GM12872 (cell line): ENCODE results near the gene FAM222A.

Experiments used
- TF ChIP-seq, protein P1 (sequence below): IDR thresholded peaks from 3 replicates; pipeline ENCODE4 v1.5.1; 2011; ENCODE audit warnings: low read depth, mild to moderate bottlenecking, low read length, moderate library complexity; ENCODE audit not compliant: insufficient read depth

Gene FAM222A

DNA sequence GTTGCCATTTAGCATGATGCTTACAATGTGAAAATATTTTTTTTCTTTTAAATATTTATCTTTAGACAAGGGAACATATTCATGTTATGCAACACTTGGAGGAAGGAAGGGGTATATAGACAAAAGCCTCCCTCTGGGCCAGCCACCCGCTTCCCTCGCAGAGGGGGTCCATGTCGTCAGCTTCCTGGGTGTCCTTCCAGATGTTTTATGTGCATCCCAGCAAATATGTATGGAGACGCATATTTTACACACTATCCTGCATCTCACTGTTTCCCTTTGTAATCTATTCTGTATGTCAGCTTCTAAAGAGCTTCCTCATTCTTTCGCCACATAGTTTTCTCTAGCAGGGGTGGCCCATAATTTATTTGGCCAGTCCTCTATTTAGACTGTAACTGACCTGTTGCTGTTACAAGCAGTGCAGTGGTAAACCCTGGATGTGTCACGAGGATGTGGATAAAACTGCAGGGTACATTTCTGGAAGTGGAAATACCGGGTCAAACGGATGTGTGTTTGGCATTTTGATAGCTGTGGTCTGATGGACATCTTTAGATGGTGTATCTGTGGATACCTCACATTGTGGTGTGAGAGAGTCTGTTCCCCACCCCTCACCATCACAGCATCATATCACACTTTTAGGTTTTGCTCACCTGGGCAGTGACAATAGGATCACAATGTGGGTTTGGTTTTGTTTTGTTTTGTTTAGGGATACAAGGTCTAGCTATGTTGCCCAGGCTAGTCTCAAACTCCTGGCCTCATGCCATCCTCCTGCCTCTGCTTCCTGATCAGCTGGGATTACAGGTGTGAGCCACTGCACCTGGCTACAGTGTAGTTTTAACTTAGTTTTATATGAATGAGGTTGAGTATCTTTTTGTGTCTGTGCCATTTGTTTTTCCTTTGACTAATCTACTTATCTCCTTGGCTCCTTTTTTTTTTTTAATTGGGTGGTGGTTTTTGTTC, 31.6 kb downstream of the FAM222A start:
- TF ChIP-seq, protein P1, sequence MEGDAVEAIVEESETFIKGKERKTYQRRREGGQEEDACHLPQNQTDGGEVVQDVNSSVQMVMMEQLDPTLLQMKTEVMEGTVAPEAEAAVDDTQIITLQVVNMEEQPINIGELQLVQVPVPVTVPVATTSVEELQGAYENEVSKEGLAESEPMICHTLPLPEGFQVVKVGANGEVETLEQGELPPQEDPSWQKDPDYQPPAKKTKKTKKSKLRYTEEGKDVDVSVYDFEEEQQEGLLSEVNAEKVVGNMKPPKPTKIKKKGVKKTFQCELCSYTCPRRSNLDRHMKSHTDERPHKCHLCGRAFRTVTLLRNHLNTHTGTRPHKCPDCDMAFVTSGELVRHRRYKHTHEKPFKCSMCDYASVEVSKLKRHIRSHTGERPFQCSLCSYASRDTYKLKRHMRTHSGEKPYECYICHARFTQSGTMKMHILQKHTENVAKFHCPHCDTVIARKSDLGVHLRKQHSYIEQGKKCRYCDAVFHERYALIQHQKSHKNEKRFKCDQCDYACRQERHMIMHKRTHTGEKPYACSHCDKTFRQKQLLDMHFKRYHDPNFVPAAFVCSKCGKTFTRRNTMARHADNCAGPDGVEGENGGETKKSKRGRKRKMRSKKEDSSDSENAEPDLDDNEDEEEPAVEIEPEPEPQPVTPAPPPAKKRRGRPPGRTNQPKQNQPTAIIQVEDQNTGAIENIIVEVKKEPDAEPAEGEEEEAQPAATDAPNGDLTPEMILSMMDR = no peak

DNA sequence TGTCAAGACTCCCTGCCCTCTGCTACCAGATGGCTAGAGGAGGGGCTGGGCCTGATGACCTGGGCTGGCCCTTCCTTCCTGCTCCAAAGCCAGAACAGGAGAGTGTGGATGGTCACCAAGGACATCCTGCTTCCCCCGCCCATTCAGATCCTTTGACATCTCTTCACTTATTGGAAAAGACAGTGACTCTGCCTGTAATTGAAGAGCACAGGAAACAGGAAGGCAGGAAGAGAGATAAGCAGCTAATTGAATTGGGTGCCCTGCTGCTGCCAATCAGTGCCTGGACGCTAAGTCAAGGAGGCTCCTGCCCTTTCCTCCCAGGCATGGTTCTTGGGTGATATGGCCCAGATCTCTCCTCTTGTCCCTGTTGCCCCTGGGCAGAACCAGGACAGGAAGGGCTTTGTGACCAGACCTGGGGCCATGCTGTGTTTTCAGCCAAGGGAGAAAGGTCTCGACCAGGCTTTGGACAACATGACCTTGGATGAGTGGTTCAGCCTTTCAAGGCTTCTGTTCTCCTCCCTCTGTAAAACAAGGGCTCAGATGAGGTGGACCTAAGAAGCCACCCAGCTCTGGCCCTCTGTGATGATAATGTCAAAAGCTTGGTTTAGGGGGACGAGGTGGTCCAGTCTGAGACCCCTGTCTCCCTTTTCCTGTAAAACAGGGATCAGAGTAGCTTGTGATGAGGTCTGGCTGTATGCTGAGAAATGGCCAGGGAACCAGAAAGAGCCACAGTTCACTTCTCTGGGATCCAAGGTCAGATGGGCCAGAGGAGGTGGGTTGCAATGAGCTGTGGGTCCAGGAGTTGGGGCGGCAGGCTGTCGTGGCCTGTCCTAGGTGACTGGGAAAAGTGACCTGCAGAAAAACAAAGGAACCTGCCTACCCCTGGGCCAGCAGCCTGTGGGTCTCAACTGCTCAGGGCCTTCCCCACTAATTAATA, 38.8 kb downstream of the FAM222A start:
- TF ChIP-seq, protein P1 = no peak

DNA sequence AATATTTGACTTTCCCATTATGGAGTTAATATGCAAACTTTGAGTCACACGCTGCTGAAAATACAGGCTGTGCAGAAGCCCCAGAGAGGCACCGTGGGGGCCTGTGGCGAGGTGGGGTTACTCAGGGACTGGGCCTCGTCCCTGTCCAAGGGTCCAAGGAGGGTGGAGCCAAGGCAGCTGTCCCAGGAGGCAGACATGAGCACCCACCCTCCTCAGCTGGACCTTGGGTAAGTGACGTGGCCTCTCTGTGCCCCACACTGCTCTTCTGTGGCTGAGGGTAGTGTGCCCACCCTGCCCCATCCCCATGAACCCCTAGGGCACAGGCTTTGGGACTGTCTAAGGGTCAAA, 39.4 kb downstream of the FAM222A start:
- TF ChIP-seq, protein P1 = no peak

DNA sequence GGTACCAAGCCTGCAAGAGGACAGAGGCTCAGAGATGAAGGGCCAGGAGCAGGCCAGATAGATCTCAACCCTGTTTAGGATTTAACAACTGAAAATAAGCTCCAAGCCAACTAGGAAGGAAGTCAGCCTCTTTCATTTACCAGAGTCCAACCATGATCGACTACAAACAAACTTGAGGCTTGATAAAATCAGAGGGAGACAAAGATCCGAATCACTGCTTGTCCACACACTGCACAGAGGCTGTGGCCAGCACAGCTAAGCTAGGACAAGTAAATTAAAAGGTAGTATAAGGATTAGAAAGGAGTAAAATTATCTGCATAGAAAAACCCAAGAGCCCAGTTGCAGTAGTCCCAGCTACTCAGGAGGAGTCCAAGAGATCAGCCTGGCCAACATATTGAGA, 40.3 kb downstream of the FAM222A start:
- TF ChIP-seq, protein P1 = no peak

DNA sequence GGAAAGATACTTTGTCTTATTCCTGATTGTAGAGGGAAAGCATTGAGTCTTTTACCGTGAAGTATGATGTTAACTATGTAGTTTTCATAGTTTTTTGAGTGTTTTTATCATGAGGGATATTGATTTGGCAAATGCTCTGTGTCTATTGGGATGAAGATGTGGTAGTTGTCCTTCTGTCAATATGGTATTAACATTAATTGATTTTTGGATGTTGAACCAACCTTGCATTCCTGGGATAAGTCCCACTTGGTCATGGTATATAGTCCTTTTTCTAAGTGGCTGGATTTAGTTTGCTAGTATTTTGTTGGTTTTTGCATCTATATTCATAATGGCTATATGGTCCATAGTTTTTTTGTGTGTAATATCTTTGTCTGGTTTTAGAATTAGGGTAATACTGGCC, 42.8 kb downstream of the FAM222A start:
- TF ChIP-seq, protein P1 = no peak

DNA sequence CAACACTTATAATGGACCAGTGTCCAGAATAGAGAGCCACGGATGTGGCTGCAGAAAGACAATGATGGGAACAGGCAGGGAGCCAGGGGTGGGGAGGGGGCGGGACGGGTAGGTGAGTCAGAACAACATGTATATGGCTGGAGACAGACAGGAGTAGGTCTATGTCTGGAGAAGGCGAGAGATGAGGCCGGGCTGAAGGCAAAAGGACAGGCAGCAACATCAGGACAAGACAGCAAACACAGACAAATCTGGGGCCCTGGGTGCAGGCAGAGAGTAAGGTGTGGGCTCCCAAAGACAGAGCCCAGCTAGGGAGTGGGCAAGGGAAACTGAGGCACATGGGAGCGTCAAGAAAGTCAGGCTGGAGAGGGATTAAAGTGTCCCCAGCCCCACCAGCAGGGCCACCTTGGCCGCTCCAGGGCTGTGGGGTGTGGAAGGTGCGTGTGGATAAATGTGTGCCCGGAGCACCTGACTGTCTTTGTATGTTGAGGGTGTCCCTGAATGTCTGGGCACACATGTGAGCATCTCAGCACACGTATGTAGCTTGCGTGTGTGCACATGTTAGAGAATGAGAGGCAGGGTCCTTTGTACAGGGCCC, 44.1 kb downstream of the FAM222A start:
- TF ChIP-seq, protein P1 = no peak
